ENCODE results near the gene OR5H2.
"Not testable (repeated sequence)": the region's sequence is repeated elsewhere in the genome, so short reads cannot be mapped to it uniquely, and the experiment has no call there.

OR5H2 gene

GRCh38 chr3:98282205-98282604 is at the start of gene OR5H2:
OR5H2 (plus strand) TSS chr3:98282505; CDS start chr3:98282903, 398 bp downstream.
- no peak for DNase-seq (ENCODE audit: low read depth, low spot score)

GRCh38 chr3:98233468-98233867 is 48.8 kb upstream of the OR5H2 start:
- DNase-seq (ENCODE audit: low read depth, low spot score) = no peak

GRCh38 chr3:98240131-98240530 is 42.2 kb upstream of the OR5H2 start:
- no peak for DNase-seq (ENCODE audit: low read depth, low spot score)

- no peak for DNase-seq (ENCODE audit: low read depth, low spot score)
These were observed 40.1 kb upstream of the OR5H2 start for GRCh38 chr3:98242155-98242554.

GRCh38 chr3:98243843-98244242 is 38.5 kb upstream of the OR5H2 start:
- DNase-seq (ENCODE audit: low read depth, low spot score) = no peak

GRCh38 chr3:98246142-98246541 is 36.2 kb upstream of the OR5H2 start:
- DNase-seq (ENCODE audit: low read depth, low spot score) = no peak

GRCh38 chr3:98256026-98256425 is 26.3 kb upstream of the OR5H2 start:
- not testable (repeated sequence) for DNase-seq (ENCODE audit: low read depth, low spot score)

GRCh38 chr3:98259707-98260106 is 22.6 kb upstream of the OR5H2 start:
- no peak for DNase-seq (ENCODE audit: low read depth, low spot score)

GRCh38 chr3:98262046-98262445 is 20.3 kb upstream of the OR5H2 start:
- DNase-seq (ENCODE audit: low read depth, low spot score) = no peak

GRCh38 chr3:98263944-98264343 is 18.4 kb upstream of the OR5H2 start, which contains the start of gene OR5H6:
OR5H6 (plus strand) TSS chr3:98264244; CDS start chr3:98264333, 89 bp downstream.
- DNase-seq (ENCODE audit: low read depth, low spot score) = no peak

GRCh38 chr3:98269846-98270245 is 12.5 kb upstream of the OR5H2 start:
- DNase-seq (ENCODE audit: low read depth, low spot score) = no peak

- no peak for DNase-seq (ENCODE audit: low read depth, low spot score)
These were observed 10.2 kb upstream of the OR5H2 start for GRCh38 chr3:98272126-98272525.

GRCh38 chr3:98274914-98275313 is 7.4 kb upstream of the OR5H2 start:
- DNase-seq (ENCODE audit: low read depth, low spot score) = no peak

GRCh38 chr3:98290916-98291315 is 8.6 kb downstream of the OR5H2 start:
- no peak for DNase-seq (ENCODE audit: low read depth, low spot score)

- no peak for DNase-seq (ENCODE audit: low read depth, low spot score)
These were observed 9.1 kb downstream of the OR5H2 start for GRCh38 chr3:98291332-98291957.

- no peak for DNase-seq (ENCODE audit: low read depth, low spot score)
These were observed 39.8 kb downstream of the OR5H2 start for GRCh38 chr3:98322101-98322500.

GRCh38 chr3:98322686-98323085 is 40.4 kb downstream of the OR5H2 start:
- DNase-seq (ENCODE audit: low read depth, low spot score) = no peak

GRCh38 chr3:98323425-98323824 is 41.1 kb downstream of the OR5H2 start:
- no peak for DNase-seq (ENCODE audit: low read depth, low spot score)

- no peak for DNase-seq (ENCODE audit: low read depth, low spot score)
These were observed 42.8 kb downstream of the OR5H2 start for GRCh38 chr3:98325055-98325454.

GRCh38 chr3:98326105-98326893 is 44.0 kb downstream of the OR5H2 start:
- no peak for DNase-seq (ENCODE audit: low read depth, low spot score)

GRCh38 chr3:98326945-98327344 is 44.6 kb downstream of the OR5H2 start:
- DNase-seq (ENCODE audit: low read depth, low spot score) = no peak

- DNase-seq (ENCODE audit: low read depth, low spot score) = no peak
These were observed 46.6 kb downstream of the OR5H2 start for GRCh38 chr3:98328933-98329332.
